Measurements from ENCODE around the gene PTPN4.

PTPN4 gene

GRCh38 chr2:119716284-119716672, 43.4 kb upstream of the PTPN4 start:
- no peak overlapping the region for H3K4me3 ChIP-seq (ENCODE audit: insufficient read length, low read depth)
- peaks cover 4% of the 10 kb centered on the region; the same call in 1 of the 2 replicates for H3K9me3 ChIP-seq (ENCODE audit: insufficient read depth, low read length)
- TF ChIP-seq ZNF274 (IDR thresholded peaks at IDR 0.05; ENCODE audit: low read depth, low read length) (no peak), YY1 (IDR thresholded peaks at IDR 0.05; ENCODE audit: insufficient read depth, insufficient read length) (no peak), SUZ12 (IDR thresholded peaks at IDR 0.05; ENCODE audit: extremely low read depth, insufficient read depth, insufficient read length) (no peak)
- DNase-seq (ENCODE audit: low read depth, low spot score) = no peak
- no peak overlapping the region for H3K9ac ChIP-seq (ENCODE audit: insufficient read length, low read depth)
- peaks cover 2% of the 10 kb centered on the region for H3K27me3 ChIP-seq (ENCODE audit: insufficient read depth, insufficient read length)
- no peaks in the 10 kb centered on the region for H3K4me1 ChIP-seq (ENCODE audit: insufficient read depth, insufficient read length)
- no peaks in the 10 kb centered on the region for H3K36me3 ChIP-seq (ENCODE audit: insufficient read depth, insufficient read length, low read length)

- TF ChIP-seq ZNF274 (IDR thresholded peaks at IDR 0.05; ENCODE audit: low read depth, low read length) (no peak), YY1 (IDR thresholded peaks at IDR 0.05; ENCODE audit: insufficient read depth, insufficient read length) (no peak), SUZ12 (IDR thresholded peaks at IDR 0.05; ENCODE audit: extremely low read depth, insufficient read depth, insufficient read length) (no peak)
- peaks cover 9% of the 10 kb centered on the region; the same call in 1 of the 2 replicates for H3K9me3 ChIP-seq (ENCODE audit: insufficient read depth, low read length)
- H3K27me3 ChIP-seq (ENCODE audit: insufficient read depth, insufficient read length) = peaks cover 2% of the 10 kb centered on the region
- no peak overlapping the region for H3K9ac ChIP-seq (ENCODE audit: insufficient read length, low read depth)
- no peak for DNase-seq (ENCODE audit: low read depth, low spot score)
- H3K36me3 ChIP-seq (ENCODE audit: insufficient read depth, insufficient read length, low read length) = no peaks in the 10 kb centered on the region
- no peak overlapping the region for H3K4me3 ChIP-seq (ENCODE audit: insufficient read length, low read depth)
- H3K4me1 ChIP-seq (ENCODE audit: insufficient read depth, insufficient read length) = no peaks in the 10 kb centered on the region
Measured at GRCh38 chr2:119718501-119719260, 41.0 kb upstream of the PTPN4 start.

GRCh38 chr2:119719261-119719627, 40.5 kb upstream of the PTPN4 start:
- TF ChIP-seq ZNF274 (IDR thresholded peaks at IDR 0.05; ENCODE audit: low read depth, low read length) = no peak
- no peak for TF ChIP-seq SUZ12 (IDR thresholded peaks at IDR 0.05; ENCODE audit: extremely low read depth, insufficient read depth, insufficient read length)
- no peak for TF ChIP-seq YY1 (IDR thresholded peaks at IDR 0.05; ENCODE audit: insufficient read depth, insufficient read length)
- H3K27me3 ChIP-seq (ENCODE audit: insufficient read depth, insufficient read length) = peaks cover 2% of the 10 kb centered on the region

GRCh38 chr2:119721043-119721442, 38.7 kb upstream of the PTPN4 start:
- no peak for DNase-seq (ENCODE audit: low read depth, low spot score)
- H3K36me3 ChIP-seq (ENCODE audit: insufficient read depth, insufficient read length, low read length) = no peaks in the 10 kb centered on the region
- H3K27me3 ChIP-seq (ENCODE audit: insufficient read depth, insufficient read length) = no peaks in the 10 kb centered on the region
- peaks cover 9% of the 10 kb centered on the region; the same call in 1 of the 2 replicates for H3K9me3 ChIP-seq (ENCODE audit: insufficient read depth, low read length)
- no peak overlapping the region for H3K4me3 ChIP-seq (ENCODE audit: insufficient read length, low read depth)
- H3K9ac ChIP-seq (ENCODE audit: insufficient read length, low read depth) = no peak overlapping the region
- TF ChIP-seq ZNF274 (IDR thresholded peaks at IDR 0.05; ENCODE audit: low read depth, low read length) (no peak), YY1 (IDR thresholded peaks at IDR 0.05; ENCODE audit: insufficient read depth, insufficient read length) (no peak), SUZ12 (IDR thresholded peaks at IDR 0.05; ENCODE audit: extremely low read depth, insufficient read depth, insufficient read length) (no peak)
- H3K4me1 ChIP-seq (ENCODE audit: insufficient read depth, insufficient read length) = no peaks in the 10 kb centered on the region

More at GRCh38 chr2:119719261-119719627, 40.5 kb upstream of the PTPN4 start:
- Histone ChIP-seq H3K4me1 (ENCODE audit: insufficient read depth, insufficient read length) (no peaks in the 10 kb centered on the region), H3K4me3 (ENCODE audit: insufficient read length, low read depth) (no peak overlapping the region), H3K9ac (ENCODE audit: insufficient read length, low read depth) (no peak overlapping the region), H3K9me3 (ENCODE audit: insufficient read depth, low read length) (peaks cover 9% of the 10 kb centered on the region; the same call in 1 of the 2 replicates), H3K36me3 (ENCODE audit: insufficient read depth, insufficient read length, low read length) (no peaks in the 10 kb centered on the region)
- DNase-seq (ENCODE audit: low read depth, low spot score) = no peak

GRCh38 chr2:119721462-119721861, 38.3 kb upstream of the PTPN4 start:
- peaks cover 9% of the 10 kb centered on the region; the same call in 1 of the 2 replicates for H3K9me3 ChIP-seq (ENCODE audit: insufficient read depth, low read length)
- no peak for TF ChIP-seq ZNF274 (IDR thresholded peaks at IDR 0.05; ENCODE audit: low read depth, low read length)
- no peak for TF ChIP-seq YY1 (IDR thresholded peaks at IDR 0.05; ENCODE audit: insufficient read depth, insufficient read length)
- TF ChIP-seq SUZ12 (IDR thresholded peaks at IDR 0.05; ENCODE audit: extremely low read depth, insufficient read depth, insufficient read length) = no peak
- H3K36me3 ChIP-seq (ENCODE audit: insufficient read depth, insufficient read length, low read length) = no peaks in the 10 kb centered on the region
- H3K4me3 ChIP-seq (ENCODE audit: insufficient read length, low read depth) = no peak overlapping the region
- H3K27me3 ChIP-seq (ENCODE audit: insufficient read depth, insufficient read length) = no peaks in the 10 kb centered on the region
- no peaks in the 10 kb centered on the region for H3K4me1 ChIP-seq (ENCODE audit: insufficient read depth, insufficient read length)
- no peak for DNase-seq (ENCODE audit: low read depth, low spot score)
- H3K9ac ChIP-seq (ENCODE audit: insufficient read length, low read depth) = no peak overlapping the region

GRCh38 chr2:119721904-119722303, 37.8 kb upstream of the PTPN4 start:
- Histone ChIP-seq H3K27me3 (ENCODE audit: insufficient read depth, insufficient read length) (no peaks in the 10 kb centered on the region), H3K4me3 (ENCODE audit: insufficient read length, low read depth) (no peak overlapping the region), H3K9ac (ENCODE audit: insufficient read length, low read depth) (no peak overlapping the region), H3K4me1 (ENCODE audit: insufficient read depth, insufficient read length) (no peaks in the 10 kb centered on the region), H3K9me3 (ENCODE audit: insufficient read depth, low read length) (peaks cover 9% of the 10 kb centered on the region; the same call in 1 of the 2 replicates), H3K36me3 (ENCODE audit: insufficient read depth, insufficient read length, low read length) (no peaks in the 10 kb centered on the region)
- no peak for DNase-seq (ENCODE audit: low read depth, low spot score)
- TF ChIP-seq YY1 (IDR thresholded peaks at IDR 0.05; ENCODE audit: insufficient read depth, insufficient read length) = no peak
- TF ChIP-seq ZNF274 (IDR thresholded peaks at IDR 0.05; ENCODE audit: low read depth, low read length) = no peak
- no peak for TF ChIP-seq SUZ12 (IDR thresholded peaks at IDR 0.05; ENCODE audit: extremely low read depth, insufficient read depth, insufficient read length)

GRCh38 chr2:119723186-119723585, 36.5 kb upstream of the PTPN4 start:
- H3K4me3 ChIP-seq (ENCODE audit: insufficient read length, low read depth) = no peak overlapping the region
- peaks cover 9% of the 10 kb centered on the region; the same call in 1 of the 2 replicates for H3K9me3 ChIP-seq (ENCODE audit: insufficient read depth, low read length)
- DNase-seq (ENCODE audit: low read depth, low spot score) = no peak
- TF ChIP-seq SUZ12 (IDR thresholded peaks at IDR 0.05; ENCODE audit: extremely low read depth, insufficient read depth, insufficient read length) = no peak
- no peak for TF ChIP-seq ZNF274 (IDR thresholded peaks at IDR 0.05; ENCODE audit: low read depth, low read length)
- TF ChIP-seq YY1 (IDR thresholded peaks at IDR 0.05; ENCODE audit: insufficient read depth, insufficient read length) = no peak
- H3K9ac ChIP-seq (ENCODE audit: insufficient read length, low read depth) = no peak overlapping the region
- no peaks in the 10 kb centered on the region for H3K36me3 ChIP-seq (ENCODE audit: insufficient read depth, insufficient read length, low read length)
- no peaks in the 10 kb centered on the region for H3K27me3 ChIP-seq (ENCODE audit: insufficient read depth, insufficient read length)
- H3K4me1 ChIP-seq (ENCODE audit: insufficient read depth, insufficient read length) = no peaks in the 10 kb centered on the region

Data from NT2/D1 (cell line).